Stimulated activated CD4-positive, alpha-beta T cell treated with anti-CD3 and anti-CD28 coated beads, Interleukin-4, amount 100 ng/mL, for 1 hour (primary cell): ENCODE data around the gene CYP46A1.

ENCODE experiments used
- DNase-seq: peaks from one replicate; pipeline ENCODE4 v3.0.0-alpha.2; 2020

The CYP46A1 gene

DNA sequence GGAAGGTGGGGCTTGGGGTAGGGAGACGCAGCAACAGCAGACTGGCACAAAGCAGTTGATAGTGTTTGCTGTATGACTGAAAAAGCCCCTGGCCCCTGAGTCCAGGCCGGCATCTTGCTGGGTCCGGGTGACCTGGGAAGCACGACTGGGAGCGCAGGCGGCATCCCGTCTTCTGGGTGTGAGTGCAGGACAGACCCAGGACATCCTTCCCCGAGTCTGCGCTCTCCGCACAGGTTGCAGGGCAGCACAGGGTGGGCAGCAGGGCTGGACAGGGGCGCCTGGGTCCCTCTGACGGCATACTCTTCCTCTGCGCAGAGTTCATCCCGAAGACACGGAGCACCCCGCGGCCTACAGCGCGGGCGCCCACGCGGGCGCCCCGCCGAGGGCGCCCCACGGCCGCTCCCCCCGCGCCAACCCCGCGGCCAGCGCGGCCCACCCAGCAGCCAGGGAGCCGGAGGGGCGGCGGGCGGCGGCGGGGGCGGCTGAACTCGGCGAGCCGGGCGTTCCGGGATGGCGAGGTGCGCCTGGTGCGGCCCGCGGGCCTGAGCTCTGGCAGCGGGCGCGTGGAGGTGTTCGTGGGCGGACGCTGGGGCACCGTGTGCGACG lies 9.2 kb upstream of the CYP46A1 start:
- no peak for DNase-seq

DNA sequence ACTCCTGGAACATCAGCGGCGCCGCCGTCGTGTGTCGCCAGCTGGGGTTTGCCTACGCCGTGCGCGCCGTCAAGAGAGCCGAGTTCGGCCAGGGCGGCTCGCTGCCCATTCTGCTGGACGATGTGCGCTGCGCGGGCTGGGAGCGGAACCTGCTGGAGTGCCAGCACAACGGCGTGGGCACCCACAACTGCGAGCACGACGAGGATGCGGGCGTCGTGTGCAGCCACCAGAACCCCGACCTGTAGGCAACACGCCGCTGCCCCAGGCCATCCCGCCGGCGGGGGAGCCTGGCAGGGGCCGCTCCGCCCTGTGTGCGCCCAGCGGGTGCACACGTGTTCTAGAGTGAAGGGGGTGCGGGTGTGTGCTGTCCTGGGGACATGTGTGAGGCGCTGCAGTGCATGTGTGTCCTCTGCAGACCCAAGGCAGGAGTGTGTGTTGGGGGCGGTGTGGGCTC lies 8.7 kb upstream of the CYP46A1 start:
- DNase-seq, result no peak

DNA sequence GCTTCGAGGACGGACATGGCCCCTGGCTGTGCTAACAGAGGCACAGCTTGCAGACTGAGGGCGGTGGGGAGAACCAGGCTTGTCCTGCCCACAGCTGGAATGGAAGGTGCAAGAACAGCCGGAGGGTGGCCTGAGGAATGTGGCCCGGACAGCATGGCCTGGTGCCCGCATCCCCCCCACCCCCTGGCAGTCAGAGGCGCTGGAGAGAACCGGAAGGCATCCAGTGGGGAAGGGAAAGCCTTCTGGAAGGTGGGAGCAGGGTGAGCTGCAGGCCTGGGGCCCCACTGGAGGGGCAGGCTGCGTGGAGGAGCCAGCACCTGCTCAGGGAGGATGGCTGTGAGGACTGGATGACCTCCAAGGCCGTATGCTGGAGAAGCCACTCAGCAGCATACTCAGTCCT lies 8.1 kb upstream of the CYP46A1 start:
- no peak for DNase-seq

DNA sequence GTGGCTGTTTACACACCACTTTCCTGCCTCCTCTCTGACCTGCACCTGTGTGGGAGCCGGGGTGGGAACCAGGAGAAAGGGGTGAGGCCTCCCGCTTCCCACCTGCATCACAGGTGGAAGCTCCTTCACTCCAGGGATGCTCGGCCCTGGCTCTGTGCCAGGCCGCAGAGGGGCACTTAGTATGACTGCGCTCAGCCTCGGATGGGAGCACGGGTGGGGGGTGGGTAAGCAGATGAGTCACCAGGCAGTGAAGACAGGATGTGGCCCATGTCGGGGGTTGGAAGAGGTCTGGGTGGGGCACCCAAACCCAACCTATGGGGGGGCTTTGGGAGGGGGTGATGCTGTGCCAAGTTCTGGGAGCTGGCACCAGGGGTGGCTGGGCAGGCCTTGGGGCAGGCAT lies 7.4 kb upstream of the CYP46A1 start:
- no peak for DNase-seq

DNA sequence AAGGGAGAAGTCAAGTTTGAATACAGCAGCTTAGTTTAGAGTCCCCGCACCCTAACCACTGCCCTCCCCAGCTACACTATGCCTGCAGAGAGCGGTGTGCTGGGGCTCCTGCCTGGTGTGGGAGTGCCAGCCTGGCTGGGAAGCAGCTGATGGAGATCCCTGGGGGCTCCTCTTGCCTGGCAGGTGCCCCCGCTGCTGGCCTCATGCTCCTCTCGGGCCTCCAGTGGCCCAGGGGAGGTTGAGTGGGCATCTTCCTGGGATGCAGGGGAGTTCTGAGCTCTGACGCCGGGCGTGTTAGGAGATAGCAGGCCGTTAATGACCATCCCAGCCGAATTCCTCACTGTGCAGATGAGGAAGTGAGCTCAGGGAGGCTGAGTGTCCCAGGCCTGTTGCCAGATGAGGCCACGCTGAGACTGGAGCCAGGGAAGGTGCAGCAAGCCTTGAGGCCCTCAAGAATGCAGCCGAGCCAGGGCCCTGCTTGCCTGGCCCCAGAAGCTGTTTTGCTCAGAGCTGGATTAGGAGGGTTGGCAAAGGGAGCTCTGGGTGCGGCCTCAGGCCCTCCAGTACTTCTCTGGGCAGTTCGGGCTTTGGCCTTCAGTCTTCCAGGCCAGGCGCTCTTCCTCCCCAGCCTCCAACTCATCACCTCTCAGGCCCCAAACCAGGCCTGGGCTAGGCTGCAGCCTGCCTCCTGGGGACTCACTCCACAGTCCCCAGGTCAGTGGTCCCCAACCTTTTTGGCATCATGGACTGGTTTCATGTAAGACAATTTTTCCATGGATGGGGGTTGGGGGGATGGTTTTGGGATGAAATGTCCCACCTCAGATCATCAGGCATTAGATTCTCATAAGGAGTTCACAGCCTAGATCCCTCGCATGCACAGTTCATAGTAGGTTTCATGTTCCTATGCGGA lies 6.6 kb upstream of the CYP46A1 start:
- DNase-seq, result no peak

DNA sequence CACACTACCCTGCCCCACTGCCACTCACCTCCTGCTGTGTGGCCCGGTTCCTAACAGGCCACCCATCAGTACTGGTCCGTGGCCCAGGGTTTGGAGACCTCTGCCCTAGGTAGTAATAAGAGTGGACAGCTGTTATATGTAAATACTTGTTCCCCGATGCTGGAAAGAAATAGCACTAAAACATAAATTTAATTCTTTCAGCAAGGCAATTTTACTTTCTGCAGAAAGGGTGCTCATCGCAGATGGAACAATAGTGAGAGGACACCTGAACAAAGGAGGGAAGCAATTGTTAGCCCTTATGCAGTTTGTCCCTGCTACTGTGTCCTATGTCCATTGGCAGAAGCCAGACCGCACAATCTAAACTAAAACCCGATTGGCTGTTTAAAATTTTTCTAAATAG lies 5.9 kb upstream of the CYP46A1 start:
- DNase-seq, result no peak

DNA sequence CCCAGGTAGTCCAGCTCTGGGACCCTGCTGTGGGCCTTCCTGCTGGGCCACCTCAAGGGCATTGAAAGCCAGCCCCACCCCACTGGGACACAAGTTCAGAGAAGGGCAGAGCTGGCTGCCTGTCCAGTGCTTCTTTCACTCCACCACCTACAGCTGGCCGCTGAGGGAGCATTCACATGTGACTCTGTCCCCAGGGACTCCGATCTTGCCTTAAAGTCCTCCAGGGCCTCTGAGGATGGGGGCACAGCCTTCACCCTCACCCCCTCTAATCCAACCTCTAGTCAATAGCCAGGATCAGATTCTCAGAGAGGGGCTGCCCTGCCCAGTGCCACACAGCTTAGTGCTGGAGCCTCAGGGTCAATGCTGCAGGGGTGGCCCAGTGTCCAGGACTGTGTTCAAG lies 5.0 kb upstream of the CYP46A1 start:
- DNase-seq, result no peak

DNA sequence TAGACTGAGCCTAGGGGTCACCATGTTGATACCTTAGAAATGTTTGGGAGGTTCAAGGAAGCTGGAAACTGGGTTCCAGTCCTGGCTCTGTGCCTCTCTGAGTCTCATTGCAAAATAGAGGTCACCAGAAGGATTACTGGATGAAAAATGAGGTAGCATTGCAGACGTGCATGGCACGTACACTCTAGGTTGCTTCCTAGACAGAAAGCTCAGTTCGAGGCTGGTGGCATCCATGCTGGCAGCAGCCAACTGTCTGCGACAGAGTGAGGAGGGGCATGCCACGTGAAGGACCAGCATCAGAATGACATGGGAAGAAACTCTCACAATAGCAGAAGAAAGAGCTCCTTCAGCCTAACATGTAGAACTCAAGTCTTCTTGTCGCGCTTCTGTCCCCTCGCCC lies 4.6 kb upstream of the CYP46A1 start:
- no peak for DNase-seq

DNA sequence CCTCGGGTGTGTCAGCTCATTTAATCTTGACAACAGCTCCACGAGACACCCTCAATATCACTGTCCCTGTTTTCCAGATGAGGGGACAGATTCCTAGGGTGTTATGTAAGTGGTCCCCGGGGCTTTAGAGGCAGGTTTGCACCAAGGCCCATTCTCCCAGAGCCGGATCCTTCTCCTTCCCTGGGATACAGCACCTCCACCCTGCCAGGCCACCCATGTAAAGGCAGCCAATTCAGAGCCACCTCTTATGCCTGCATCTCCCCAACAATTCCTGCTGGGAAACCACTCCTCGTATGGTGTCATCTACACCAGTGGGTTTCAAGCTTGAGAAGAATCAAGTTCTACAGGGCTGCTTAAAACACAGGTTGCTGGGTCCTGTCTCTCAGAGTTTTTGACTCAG lies 4.1 kb upstream of the CYP46A1 start:
- DNase-seq, result no peak

DNA sequence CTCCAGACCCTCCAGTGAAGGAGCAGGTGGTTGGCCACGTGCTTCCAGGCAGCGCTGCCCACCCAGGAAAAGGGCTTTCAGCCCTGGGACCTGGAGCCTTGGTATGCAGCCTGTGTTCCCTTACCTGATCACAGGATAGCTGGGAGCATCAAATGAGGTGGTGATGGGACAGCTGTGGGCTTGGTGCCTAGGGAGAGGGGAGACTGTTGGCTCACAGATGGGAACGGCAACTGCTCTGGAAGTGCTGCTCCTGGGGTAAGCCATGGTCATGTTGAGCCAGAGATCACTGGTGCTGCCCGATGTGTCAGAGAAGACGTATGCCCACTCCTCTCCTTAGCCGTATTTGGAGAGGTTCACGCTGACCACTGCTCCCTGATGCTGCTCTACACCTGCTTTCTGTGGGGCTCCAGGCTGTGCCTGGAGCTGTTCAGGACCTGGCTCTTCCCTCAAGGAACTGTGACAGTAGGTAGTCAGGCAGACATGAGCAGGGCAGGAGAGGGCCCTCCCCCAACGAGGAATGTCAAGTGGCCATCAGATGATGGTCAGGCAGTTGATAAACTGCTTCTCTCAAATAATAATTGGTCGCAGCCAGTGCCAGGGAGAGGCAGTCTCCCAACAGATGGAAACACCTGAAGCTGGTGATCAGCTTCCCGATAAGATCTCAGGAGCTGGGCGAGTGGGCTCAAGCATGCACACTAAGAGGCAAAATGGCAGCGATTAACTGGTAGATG lies 2.8 kb upstream of the CYP46A1 start:
- no peak for DNase-seq

DNA sequence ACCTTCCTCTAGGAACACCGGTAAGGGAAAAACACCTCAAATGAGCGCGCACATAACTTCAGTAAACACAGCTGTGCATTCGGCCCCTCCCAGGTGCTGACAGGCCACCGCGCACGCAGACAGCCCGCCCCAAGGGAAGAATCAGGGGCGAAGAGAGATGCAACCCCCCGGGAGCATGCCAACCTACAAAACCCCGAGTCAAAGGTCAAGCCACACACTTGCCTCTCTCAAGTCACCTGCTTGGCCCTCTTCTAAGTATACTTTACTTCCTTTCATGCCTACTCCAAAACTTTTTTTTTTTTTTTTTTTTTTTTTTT lies 2.3 kb upstream of the CYP46A1 start:
- DNase-seq, result no peak

DNA sequence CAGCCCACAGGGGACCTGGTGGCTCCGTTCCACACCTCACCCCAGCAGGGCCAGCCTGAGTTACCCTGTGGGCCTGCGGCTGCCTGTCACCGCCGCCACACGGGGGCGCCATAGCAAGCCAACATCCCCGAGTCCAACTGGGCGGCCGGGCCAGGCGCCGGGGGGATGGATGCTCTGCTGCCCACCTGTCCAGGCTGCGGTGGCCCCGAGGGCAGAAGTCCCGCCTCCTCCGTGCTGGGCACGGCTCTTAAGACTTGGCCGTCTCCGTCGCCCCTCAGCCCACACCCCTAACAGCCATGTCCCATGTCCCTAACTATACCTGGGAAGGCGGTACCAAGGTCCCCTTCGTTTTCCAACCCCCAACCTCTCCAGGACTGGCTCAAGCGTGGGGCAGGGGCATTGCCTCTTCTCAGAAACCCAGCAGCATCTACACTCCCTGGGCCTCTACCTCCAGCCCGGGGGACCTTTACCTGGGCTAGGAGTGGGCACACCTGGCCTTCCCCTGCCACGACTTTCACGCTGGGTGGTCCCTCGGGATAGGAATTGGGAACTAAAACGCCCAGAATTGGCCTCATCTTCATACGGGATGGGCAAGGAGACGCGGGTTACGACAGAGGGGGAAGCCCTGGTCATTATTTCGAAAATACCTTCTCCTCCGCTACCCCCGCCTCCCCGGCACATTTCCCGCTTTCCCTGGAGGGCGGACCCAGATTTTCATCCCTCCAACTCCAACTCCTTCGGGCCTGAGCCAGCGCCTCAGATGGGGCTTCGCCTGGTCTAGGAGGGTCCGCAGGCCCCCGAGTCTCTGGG lies 1.1 kb upstream of the CYP46A1 start:
- peak; percentile 87 for DNase-seq

DNA sequence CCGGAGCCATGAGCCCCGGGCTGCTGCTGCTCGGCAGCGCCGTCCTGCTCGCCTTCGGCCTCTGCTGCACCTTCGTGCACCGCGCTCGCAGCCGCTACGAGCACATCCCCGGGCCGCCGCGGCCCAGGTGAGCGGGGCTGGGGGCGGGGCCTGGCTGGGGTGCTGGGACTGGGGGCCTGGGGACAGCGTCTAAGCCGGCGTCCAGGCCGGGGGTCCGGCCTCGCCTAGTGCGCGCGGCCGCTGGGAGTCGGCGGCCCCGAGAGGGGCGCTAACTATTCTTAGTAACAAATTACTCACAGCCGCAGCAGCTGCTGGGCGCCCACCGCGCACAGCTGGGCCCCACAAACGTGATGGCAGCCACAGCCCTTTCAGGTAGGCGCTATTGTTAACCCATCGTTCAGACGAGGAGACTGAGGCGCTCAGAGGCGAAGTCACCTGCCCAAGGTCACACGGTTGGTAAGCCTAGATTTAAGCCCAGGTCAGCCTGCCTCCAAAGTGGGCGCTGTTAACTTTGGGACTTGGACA lies 374 bp downstream of the CYP46A1 start:
- no peak for DNase-seq

DNA sequence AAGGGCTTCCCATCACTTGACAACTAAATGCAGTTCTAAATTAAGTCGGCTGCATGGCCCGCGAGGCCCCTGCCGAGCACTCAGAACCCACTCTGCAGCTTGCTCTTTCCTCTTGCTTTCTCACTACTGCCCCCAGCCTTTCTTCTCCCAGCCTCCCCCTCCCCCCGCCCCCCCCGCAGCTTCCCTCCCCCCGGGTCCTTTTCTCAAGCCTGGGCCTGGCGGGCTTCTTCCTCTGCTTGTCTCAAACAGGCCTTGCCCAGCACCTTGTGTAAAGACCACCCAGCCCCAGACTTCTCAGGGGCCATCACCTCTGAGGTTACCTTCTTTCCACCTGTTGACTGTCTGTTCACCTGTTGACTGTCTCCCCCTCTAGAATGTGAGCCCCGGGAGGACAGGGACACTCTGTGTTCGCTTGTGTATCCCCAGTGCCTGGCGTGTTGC lies 1.1 kb downstream of the CYP46A1 start:
- DNase-seq, result no peak

DNA sequence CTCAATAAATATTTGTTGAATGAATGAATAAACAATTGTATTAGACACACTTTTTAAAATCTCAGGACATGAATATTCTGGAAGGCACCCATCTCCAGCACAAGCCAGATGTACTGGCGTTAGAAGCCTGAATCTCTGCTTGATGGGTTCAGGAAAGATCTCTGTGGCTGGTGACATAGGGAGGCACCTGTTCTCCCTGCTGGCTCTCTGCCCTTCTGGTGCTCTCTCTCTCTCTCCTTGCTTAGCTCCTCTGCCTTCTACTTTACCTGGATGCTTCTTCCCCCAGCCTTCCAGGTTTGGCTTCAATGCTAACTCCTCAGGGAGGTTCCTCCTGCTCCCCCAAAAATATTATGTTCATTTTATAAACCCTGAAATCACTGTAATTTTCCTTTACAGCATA lies 1.5 kb downstream of the CYP46A1 start:
- DNase-seq, result no peak

DNA sequence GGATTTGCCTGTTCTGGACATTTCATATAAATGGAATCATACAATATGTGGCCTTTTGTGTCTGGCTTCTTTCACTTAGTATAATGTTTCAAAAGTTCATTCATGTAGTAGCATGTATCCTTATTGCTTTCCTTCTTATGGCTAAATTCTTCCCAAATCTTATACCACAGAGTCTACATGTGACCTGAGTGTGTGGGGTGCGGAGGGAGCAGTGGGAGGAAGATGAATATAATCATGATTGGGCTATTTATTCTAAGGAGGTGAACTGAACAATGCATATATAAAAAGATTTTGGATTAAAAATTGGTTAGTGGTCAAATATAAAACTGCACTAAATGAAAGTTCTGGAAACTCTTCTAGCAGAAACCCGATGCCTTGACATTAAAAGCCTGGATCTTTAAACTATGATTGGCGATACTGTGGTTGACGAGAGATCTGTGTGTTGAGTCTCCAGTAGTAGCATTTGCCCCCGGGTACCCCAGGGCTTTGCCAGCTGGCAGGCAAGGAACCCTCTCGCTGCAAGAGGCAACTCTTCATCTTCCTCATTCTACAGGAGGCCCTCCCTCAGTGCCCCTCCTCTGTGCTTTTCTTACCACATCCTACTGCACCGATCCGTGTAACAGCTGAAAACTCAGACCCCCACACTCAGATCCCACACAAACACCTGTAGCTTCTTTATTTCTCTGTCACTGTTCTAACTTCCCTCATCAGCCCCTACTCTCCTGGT lies 2.6 kb downstream of the CYP46A1 start:
- DNase-seq, result no peak

DNA sequence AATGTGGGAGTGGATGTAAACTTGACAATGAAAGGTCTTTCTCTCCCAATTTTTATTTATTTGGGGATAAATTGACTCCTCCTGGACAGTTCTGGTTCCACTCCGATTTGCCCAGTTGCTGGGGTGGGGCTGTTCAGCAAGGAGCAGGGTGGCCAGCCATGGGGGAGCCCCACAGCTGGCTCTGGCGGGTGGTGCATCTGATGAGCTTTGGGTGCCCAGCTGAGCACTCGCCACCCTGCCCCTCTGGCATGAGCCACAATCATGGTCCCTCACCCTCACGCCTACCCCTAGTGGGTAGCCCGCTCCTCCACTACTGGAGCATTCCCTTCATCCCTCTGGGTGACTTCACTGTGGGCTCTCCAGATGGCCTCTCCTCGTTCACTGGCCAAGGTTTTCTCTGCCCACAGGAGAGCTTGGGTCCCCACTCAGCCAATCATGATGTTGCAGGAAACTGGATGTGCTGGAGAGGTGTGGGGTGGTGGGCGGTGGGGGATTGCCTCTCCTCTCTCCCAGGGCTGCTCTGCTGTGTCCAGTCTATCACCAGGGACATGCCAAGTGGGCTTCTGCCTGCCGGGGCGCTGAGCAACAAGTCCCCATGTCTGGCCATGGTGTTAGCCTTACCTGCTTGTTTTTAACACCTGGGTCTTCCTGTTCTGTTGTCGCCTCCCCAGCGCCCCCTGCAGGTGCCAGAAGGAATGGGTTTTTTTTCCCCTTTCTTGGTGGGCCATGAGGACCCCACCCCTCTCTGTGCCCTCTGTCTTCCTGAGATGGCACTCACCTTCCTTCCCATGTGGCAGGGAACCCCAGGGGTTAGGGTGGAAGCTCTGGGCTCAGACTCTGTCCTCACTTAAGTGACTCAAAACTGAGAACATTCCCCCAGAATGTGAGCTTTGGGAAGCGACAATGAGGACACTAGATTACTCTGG lies 3.4 kb downstream of the CYP46A1 start:
- DNase-seq, result peak; percentile 32

DNA sequence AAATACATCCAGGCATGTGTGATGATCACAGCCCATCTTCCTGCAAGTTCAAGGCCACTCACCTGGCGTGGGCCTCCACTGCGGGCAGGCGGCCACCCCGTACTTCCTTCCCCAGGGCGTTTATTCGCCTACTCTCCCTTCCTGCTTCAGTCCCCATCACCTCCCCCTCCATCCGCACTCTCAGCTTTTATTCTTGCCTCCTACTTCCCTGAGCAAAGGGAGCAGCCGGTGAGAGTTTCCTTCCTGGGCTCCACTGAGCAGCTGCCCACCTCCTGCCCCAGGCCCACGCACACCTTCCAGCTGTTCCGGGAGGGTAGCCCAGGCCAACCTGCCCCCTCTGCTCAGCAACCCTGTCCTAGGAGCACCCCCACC lies 4.1 kb downstream of the CYP46A1 start:
- no peak for DNase-seq

DNA sequence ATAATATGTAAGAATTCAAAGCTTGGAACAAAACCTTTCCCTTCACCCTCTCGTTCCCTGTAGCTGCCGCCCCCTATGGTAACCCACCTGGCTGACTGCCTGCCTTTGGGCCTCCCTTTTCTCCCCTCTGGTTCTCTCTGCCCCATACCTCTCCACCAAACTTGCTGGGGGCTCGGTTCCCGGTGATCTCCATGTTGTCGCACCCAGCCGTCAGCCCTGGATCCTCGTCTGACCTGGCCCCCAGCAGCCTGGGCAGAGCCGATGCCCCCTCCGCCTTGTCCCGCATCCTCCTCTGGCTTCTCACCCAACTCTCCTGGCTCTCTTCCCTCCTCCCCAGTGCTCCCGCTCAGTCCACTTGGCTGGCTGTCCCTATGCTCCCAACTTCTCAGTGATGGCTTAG lies 4.5 kb downstream of the CYP46A1 start:
- DNase-seq, result no peak

DNA sequence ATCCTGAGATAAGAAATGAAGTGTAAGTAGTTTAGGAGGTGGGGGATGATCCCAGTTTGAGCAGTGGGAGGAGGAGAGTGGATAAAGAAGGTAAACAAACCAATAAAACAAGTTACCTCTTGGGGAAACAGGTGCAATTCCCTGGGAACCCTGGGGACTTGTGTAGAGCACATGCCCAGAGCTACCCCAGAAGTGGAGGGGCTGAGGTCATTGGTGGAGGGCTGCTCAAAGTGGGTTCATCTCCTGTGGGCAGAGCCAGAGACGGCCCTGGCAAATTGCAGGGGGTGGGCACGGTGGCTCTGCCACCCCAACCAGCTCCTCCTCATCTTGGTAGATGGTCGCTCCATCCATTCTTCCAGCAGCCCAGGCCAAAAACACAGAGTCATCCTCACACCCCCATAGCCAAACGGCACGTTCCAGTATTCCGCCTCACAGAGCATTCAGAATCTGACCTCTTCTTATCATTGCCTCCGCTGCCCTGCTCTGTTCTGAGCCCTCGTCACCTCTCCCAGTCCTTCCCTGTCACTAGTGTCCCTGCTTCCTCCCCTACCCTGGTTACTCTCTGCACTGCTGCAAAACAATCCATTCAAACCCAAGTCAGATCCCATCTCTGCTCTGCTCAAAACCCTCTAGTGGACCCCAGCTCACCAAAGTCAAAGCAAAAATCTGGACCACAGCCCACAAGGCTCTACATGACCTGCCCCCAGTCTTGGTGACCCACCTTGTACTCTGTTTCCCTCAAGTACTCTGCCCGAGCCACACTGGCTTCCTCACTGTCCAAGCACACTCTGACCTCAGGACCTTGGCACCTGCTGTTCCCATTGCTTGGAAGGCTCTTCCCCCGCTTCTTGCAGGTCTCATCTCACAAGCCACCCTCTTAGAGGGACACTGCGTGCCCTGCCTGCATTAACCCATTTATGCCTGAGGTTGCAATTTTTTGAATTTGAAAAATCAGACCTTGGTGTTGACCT lies 5.5 kb downstream of the CYP46A1 start:
- DNase-seq, result no peak
